ENCODE data around the gene POGLUT2.
A peak's percentile ranks its signal among the peaks of the same experiment; 100 is the strongest.

The POGLUT2 gene
- 2.4 to 2.9 reads per million in 2 donors for total RNA-seq

DNA sequence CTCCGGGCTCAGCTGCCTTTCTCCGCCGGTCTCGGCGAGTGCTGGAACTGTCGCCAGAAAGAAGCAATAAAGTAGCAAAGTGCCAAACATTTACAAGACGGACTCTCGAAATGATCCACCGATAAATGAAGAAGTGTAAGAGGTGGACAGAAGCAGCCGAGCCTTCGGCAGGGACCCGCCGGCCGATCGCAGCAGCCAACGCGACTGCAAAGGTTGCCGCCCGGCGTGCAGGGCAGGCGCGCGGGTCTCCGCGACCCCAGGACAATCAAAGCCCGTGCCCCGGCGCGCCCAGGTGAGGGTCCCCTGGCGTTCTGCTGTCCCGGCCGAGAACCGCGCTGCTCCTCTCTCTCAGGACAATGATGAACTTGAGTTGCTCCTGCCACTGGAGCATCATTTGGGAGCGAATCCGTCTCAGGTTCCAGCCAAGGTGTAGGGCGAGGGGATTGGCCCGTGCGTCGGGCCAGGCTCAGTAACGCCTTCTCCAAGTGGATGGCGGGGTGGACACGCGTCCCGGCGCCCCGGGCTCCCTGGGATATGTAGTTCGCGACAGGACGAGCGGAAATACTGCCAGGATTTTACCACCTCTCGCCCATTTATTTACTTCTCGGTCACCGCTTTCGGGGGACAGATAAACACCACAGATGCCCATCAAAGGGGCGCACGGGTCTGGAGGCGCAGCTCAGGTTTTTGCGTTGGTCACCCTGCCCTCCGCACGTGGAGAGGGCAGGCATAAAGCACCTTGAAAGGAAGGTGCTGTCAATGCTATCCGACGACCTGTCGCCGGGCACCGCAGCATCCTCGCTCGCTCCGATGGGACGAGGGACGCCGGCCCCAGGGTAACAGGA, at the start of gene POGLUT2, which contains the start of gene BIVM:
TSS of gene POGLUT2 (minus strand) at position 396 of the 845 bp plus-strand sequence. CDS start at position 90, 306 bp downstream.
TSS of gene BIVM (plus strand) at position 539 of the 845 bp plus-strand sequence. CDS start 8,149 bp downstream, outside the sequence.
- DNase-seq: peak; percentile 71

DNA sequence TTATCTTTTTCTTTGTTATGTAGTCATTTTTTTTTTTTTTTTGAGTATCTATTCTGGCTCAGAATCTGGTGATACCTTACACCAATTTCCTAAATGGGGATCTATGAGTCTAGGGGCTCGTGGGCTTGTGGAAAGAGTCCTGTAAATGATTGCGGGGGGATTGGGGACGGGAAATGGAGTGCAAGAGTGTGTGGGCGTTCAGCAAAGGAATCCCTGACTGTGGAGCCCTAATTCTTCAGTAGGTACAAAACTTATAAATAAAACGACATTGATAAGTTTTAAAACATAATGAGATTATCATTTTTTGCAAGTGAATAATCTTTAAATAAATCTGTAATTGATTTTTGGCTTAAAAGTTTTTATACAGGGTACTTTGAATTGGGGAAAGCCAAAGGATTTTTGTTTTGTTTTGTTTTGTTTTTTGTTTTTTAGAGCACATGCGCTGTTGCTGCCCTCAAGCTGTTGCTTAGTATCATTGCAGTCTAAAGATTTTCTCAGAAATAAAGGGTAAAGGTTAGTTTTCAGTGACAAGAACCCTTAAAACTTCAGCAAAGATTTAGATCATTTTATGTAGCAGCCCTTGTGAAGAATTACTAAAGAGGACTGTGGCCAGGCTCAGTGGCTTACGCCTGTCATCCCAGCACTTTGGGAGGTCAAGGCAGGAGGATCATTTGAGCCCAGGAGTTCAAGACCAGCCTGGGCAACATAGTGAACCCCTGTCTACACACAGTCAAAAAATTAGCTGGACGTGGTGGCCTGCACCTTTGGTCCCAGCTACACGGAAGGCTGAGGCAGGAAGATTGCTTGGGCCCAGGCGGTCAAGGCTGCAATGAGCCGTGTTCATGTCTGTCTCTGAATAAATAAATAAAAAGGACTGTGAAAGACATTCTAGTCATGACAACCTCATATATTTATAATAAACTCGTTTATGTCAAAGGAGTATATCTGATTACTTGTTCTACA, 48.8 kb upstream of the POGLUT2 start:
- DNase-seq: no peak

DNA sequence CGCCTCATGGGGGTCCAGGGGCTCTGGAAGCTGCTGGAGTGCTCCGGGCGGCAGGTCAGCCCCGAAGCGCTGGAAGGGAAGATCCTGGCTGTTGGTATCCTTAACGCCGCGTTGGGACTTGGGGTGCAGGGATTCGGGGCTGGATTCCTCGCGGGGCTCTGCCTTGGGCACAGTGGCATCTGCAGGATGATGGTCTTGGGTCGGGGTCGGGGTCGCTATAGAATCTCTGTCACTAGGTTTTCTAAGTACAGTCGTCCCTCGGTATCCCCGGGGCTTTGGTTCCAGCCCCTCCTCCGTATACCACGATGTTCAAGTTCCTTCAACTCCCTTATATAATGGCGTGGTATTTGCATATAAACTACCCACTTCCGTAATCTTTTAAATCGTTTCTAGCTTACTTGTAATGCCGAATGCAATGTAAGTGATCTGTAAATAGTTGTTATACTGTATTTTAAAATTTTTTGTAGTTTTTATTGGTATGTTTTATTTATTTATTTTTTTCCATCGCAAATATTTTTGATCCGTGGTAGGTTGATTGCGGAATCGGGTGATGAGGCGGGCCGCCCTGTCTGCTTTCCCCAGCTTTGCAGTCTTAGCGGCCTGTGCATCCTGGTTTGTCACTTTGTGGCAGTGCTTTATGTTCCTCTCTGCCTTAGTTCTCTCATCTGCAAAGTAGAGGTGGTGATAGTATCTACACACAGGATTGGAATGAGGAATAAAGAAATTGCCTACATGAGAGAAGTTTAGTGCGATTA, 47.7 kb upstream of the POGLUT2 start:
- DNase-seq: peak; percentile 25

DNA sequence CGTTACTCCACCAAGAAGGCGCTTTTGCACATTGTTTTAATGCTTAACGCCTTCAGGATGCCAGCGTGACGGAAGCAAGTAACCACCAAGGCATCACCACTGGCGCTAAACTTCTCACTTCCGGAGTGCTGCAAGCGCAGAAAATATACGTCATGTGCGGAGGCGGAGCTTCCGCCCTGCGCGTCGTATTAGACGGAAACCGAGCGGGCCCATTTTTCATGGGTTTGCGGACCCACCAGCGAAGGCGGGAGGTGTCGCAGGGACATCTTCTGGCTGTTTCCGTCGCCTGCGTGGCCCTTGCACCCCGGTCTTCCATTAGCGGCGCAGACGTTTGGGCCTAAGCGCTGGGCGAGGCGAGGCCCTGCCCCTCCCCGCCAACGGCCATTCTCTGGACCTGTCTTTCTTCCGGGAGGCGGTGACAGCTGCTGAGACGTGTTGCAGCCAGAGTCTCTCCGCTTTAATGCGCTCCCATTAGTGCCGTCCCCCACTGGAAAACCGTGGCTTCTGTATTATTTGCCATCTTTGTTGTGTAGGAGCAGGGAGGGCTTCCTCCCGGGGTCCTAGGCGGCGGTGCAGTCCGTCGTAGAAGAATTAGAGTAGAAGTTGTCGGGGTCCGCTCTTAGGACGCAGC, 47.0 kb upstream of the POGLUT2 start, which contains the start of gene ERCC5:
TSS of gene ERCC5 (plus strand) at position 403 of the 631 bp plus-strand sequence. CDS start 235 bp downstream, outside the sequence.
- peak; percentile 94 for DNase-seq

DNA sequence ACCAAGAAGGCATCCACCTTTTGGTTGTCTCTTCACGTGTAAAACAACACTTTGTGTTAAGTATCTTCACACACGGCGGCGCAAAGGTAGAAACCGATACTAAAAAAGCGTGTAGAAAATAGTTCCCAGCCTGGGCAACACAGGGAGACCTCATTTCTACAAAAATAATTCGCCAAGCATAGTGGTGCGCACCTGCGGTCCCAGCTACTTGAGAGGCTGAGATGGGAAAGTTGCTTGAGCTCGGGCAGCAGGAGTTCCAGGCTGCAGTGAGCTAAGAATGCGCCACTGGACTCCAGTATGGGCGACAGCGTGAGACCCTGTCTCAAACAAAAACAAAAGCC, 46.5 kb upstream of the POGLUT2 start:
- DNase-seq: no peak

DNA sequence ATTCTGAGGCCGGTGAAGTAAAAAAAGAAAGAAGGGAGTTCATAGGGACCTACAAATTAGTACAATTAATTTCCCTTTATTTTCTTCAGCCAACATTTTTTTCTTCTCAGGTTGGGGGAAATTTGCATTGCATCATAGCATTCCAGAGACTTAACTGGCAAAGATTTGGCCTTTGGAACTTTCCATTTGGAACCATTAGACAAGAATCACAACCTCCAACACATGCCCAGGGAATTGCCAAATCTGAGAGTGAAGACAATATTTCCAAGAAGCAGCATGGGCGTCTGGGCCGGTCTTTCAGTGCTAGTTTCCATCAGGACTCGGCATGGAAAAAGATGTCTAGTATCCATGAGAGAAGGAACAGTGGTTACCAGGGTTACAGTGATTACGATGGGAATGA, 40.7 kb upstream of the POGLUT2 start:
- no peak for DNase-seq

DNA sequence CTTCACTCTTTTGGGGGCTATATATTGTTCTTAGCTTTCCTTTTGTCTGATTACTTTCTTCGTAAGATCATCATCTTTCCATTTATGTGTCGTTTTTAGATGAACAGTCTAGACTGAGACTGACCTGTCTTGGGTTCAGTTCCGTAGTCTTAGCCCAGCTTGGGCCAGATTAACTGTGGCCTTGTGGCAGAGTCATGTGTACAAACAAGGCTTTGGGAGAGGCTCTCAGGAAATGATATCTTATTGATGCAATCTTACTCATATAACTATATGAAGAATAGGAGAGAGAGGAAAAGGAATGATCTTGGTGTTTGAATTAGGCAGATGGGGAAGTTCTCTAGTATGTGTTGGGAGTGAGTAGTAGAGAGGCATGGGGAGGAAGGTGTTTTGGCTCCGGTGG, 40.2 kb upstream of the POGLUT2 start:
- DNase-seq: no peak

DNA sequence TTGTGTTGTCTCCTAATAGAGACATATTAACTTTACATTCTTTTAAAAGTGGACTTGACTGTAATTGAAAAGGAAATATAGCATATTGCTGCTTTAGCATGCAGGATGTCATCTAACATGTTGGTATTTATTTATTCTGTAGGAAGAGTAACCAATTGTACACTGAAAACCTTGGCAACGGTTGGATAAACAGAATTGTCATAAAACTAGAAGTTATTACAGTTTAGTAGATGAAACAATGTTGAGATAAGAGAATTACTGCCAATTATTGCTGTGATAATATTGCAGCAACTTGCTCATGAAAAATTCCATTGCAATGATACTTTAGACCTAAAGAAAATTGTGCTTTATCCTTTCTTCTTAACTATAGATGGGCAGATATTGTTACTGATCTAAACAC, 39.5 kb upstream of the POGLUT2 start:
- DNase-seq: no peak

DNA sequence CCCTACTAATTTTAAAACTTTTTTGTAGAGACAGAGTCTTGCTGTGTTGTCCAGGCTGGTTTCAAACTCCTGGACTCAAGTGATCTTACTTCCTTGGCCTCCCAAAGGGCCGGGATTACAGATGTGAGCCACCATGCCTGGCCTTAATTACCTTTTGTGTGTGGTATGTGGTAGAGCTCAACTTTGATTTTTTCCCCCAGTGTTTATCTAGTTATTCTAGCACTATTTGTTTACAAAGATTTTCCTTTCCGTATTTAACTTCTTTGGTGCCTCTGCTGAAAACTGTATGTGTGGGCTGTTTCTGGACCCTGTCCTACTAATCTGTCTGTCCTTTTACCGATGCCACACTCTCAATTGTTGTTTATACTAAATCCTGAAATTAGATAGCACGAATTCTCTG, 37.7 kb upstream of the POGLUT2 start:
- no peak for DNase-seq

DNA sequence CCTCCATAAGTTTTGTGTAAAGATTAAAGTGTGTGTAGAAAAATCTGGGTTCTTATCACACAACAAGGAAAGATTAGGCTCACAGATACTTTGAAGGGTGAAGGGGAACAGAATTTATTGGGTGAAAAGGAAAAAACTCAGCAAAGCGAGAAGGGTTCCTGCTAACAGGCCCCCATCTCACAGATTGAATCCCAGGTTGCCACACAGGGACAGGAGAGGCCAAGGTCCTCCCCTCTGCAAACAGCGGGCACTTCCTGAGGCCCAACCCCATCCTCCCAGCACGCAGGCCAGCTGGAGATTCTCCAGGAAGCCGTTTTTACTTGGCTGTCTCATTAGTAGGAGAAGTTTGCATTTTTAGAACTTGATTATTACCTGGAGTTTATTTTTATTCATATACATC, 31.9 kb upstream of the POGLUT2 start:
- DNase-seq: no peak

DNA sequence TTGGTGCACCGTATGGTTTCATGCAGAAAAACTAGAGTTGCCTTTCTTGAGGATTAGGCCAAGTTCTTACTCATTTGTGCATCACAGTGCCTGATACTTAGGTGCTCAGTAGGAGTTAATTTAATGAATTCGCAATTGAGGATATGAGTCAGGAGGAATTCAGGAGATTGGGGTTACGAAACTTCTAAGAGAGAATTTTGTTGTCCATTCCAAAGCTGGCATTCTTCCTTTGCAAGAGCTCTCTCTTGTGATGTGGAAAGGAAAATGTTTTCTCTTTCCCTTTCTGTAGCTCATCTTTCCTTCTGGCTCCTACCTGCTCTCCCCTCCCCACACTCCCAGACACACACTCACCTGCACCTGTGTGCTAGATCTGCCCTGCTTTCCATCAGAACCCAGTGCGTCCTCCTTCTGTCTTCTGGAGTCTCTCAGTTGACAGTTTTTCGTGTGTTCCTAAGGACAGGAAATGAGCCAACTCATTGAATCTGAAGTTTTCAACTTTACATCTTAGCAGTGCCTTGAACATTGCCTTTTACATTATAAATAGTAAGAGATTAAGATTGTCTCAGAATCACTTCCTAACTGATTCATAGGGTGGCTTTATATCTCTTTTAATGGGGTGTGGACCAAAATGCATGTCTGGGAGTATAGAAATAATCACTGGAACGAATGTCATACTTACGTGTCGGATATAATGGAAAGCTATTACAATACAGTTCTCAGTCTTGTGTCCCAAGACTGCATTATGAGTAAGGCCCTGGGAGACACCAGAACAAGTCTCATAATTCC, 27.3 kb upstream of the POGLUT2 start:
- no peak for DNase-seq

DNA sequence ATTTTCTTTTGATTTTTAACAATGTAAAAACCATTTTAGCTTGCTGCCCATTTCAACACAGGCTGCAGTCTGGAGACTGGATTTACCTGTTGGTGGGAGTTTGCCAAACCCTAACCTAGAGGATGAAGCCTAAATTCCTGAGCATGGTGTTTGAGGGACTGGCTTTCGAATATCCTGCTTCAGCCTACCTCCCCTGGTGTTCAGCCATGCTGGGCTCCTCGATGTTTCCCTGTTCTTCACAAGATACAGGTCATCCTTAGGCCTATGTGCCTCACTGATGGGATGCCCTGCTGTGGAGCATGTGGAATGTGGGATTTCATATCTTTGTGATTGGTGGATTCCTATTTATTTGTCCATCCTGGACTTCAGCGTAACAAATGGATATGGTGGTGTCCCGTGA, 26.6 kb upstream of the POGLUT2 start:
- no peak for DNase-seq

DNA sequence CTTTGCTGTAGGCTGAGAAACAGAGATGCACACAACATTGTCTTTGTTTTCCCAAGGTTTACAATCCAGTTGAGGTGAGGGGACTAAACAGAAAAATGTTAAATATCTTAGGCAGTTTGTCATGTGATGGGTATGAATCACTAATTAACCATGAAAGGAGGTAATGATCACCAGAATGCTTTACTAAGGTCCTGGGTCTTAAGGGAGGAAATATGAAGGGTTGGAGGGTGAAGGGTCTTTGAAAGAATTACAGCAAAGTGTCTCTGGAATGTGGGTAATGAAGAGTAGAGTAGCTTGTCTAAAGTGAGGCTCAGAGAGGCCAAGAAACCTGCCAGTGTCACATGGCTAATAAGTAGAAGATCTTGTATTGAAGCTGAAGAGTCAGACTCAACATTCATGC, 19.1 kb upstream of the POGLUT2 start:
- DNase-seq: no peak

DNA sequence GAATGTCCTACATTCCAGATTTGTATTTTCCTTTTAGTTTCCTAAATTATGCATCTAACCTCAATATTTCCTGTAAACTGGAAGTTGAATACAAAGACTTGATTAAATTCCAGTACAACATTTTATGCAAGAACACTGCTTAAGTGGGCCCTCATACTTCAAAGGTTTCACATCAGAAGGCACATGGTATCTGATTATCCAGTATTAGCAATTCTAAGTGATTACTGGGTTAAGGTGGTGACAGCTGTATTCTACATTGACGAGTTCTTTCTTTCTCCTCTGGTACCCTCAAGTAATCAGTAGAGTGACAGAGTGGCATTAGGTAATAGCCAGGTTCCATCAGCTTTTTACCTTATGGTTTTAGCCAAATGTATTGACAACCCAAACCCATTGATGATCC, 18.5 kb upstream of the POGLUT2 start:
- DNase-seq: no peak

DNA sequence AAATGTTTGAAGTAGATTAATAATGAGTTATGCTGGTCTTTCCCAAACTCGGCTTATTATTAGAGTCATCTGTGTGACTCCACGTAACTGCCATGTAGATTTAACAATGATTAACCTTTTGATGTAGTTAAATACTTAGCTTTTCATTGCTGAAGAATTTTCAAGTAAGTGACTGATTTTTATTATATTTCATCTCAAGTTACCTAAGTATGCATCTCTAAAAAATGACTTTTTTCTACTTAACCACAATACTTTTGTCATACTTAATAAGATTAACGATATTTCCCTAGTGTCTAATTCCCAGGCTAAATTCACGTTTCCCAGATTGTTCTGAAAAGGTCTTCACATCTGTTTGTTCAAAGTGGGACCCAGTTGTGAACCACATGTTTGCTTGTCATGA, 17.9 kb upstream of the POGLUT2 start:
- DNase-seq: no peak

DNA sequence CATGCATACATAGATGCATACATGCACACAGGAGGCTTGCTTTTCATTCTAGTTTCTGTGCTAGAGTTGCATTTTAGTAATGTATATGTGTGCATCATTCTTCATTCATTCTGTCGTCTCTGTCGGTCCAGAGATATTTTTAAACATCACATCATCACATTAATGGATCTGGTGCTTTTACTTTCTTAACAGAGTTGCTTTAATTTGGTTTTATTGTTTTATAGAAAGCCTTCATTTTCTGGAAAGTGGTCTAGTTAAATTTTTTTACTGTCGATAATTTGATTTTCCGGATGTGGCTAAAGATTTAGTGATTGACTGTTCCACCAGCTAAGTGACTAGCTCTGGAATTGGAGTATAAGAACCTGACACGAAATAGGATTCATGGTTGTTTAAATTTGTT, 17.0 kb upstream of the POGLUT2 start:
- no peak for DNase-seq

DNA sequence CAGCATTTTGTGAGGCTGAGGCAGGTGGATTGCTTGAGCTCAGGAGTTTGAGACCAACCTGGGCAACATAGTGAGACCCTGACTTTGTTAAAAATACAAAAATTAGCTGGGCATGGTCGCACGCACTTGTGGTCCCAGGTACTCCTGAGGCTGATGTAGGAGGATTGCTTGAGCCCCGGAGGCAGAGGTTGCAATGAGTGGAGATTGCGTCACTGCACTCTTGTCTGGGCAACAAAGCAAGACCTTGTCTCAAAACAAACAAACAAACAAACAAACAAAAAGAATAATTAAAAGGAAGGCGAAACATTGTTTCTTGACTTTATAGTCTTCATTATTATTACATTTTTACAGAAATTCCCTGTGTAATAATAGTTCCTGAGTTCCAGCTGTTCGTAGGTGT, 16.0 kb upstream of the POGLUT2 start:
- DNase-seq: no peak

DNA sequence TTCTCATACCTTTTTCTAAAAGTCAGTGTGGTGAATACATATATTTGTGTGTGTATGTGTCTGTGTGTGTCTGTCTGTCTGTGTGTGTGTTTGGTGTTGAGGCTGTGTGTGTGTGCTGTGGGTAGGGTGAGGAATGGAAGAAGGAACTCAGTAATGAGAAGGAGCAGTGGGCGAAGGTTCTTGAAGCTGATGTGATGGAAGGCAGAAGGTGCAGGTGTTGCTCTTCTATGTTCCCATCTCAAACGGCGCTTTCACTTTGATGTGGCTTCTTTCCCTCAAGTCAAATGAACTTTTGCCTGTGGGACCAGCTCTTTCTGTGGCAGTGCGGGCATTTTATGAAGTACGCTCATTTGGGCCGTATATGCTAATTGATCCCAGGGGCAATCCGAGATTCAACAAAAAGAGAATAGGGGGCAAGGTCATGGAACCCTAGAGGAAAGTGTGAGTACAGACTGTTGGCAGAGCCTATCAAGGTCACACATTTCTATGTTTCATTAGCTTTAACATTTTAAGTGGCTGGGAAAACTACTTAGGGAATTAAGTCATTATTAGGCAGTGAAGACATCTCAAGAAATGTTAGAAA, 15.3 kb upstream of the POGLUT2 start:
- DNase-seq: no peak

DNA sequence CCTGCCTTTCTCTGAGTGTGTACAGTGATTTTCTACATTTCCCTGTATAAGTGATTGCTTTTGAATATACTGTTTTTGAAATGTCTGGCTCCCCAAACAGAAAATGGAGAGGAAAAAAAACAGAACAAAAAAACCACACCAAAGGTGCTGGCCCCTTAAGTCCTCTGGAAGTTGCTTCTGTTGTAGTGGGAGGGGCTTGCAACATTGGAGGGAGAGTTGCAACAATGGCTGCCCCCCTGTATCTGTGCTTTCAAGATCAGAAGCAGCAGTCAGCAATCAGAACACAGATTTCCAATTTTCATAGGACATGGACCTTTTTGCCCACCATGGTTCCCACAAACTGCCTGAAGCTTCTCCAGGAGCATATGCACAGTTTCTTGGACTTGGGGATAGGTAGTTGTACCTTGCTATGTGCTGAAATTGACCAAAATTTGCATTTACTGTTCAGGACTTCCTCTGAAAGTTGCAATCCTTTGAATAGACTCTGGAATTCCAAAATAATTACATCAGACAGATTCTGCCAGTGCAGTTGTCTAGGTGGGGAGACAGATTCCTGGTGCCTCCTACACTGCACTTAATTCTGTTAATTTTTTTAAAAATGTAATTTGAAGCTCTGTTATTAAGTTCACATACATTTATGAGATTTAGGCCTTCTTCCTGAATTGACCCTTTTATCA, 14.0 kb upstream of the POGLUT2 start:
- no peak for DNase-seq

DNA sequence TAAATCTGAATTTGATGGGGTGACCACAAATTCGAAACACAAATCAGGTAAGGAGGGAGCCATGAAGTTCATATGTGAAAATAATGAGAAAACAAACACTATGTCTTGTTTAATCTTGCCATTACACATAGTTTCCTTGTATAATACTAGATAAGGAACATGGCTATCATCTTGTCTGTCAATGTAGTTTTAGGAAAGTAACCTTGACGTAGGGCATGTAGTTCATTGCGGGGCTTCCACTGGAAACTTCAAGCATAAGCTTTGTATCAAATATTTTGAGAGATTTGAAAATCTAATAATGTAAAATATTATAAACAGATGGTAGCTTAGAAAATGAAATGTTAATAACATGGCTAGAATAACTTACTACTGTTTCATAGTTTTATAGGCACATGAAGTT, 8.9 kb upstream of the POGLUT2 start:
- DNase-seq: no peak

All from T-helper 9 cell (primary cell).